ENCODE data around the gene INHBA.

DNA sequence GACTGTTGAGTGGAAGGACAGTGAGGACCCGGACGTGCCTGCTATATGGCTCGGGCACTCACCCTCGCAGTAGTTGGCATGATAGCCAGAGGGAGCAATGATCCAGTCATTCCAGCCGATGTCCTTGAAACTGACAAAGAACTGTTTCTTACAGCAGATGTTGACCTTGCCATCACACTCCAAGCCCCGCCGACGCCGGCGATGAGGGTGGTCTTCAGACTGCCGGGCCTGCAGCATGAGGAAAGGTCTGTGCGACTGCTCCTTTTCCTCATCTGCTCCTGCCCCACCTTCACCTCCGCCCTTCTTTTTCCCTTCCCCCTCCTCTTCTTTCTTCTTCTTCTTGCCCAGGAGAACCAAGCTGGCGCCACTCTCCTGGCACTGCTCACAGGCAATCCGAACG is 13.1 kb downstream of the INHBA start:
- TF ChIP-seq, protein P1, sequence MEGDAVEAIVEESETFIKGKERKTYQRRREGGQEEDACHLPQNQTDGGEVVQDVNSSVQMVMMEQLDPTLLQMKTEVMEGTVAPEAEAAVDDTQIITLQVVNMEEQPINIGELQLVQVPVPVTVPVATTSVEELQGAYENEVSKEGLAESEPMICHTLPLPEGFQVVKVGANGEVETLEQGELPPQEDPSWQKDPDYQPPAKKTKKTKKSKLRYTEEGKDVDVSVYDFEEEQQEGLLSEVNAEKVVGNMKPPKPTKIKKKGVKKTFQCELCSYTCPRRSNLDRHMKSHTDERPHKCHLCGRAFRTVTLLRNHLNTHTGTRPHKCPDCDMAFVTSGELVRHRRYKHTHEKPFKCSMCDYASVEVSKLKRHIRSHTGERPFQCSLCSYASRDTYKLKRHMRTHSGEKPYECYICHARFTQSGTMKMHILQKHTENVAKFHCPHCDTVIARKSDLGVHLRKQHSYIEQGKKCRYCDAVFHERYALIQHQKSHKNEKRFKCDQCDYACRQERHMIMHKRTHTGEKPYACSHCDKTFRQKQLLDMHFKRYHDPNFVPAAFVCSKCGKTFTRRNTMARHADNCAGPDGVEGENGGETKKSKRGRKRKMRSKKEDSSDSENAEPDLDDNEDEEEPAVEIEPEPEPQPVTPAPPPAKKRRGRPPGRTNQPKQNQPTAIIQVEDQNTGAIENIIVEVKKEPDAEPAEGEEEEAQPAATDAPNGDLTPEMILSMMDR (conservative IDR thresholded peaks at IDR 0.05; ENCODE audit: low read length) = no peak
- TF ChIP-seq EZH2phosphoT487 (IDR thresholded peaks at IDR 0.05; ENCODE audit: borderline replicate concordance, low read depth, low read length) = no peak
